ENCODE results near the gene CHST6.

DNA sequence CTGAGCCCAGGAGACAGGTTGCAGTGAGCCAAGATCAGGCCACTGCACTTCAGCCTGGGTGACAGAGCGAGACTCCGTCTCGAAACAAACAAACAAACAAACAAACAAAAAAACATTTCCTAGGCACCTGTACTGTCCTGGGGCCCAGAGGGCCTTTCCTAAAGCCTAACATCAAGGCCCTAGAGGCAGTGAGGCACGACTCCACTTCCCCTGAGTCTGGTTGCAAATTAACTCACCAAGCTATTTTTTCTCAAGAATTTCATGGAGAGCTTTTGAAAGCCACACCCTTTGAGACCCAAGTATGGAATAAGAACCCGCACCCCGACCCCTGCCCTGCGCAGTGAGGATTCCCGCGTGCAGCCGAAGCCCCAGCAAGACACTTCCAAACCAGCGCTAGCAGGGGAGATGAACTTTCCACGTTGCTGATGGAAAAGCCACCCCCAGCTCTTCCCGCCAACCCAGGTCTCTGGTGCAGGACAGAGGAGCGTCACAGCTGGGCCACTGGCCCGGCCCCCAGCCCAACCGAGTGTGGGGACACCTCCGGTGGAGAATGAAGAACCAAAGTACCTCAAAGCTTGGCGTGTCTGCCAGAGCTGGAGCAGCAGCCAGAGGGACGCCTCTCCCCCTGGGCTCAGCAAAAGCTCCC is 39.4 kb upstream of the CHST6 start:
- TF ChIP-seq, protein P1, sequence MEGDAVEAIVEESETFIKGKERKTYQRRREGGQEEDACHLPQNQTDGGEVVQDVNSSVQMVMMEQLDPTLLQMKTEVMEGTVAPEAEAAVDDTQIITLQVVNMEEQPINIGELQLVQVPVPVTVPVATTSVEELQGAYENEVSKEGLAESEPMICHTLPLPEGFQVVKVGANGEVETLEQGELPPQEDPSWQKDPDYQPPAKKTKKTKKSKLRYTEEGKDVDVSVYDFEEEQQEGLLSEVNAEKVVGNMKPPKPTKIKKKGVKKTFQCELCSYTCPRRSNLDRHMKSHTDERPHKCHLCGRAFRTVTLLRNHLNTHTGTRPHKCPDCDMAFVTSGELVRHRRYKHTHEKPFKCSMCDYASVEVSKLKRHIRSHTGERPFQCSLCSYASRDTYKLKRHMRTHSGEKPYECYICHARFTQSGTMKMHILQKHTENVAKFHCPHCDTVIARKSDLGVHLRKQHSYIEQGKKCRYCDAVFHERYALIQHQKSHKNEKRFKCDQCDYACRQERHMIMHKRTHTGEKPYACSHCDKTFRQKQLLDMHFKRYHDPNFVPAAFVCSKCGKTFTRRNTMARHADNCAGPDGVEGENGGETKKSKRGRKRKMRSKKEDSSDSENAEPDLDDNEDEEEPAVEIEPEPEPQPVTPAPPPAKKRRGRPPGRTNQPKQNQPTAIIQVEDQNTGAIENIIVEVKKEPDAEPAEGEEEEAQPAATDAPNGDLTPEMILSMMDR (IDR thresholded peaks at IDR 0.05) = no peak
- no peak for TF ChIP-seq POLR2A (IDR thresholded peaks at IDR 0.05)
